ENCODE measurements around the gene TRIM43. TPM values are rescaled to one million over a fixed set of nuclear protein-coding genes. Genes with fewer than 3 reads are reported as not detected.
"Not testable (repeated sequence)": the region's sequence is repeated elsewhere in the genome, so short reads cannot be mapped to it uniquely, and the experiment has no call there.

The TRIM43 gene
- total RNA-seq (2022) (not detected in 2 replicates), Bru-seq, nascent RNA (not detected), BruChase-seq, experiment 1, labeled RNA remaining after a 6-hour chase (not detected), BruChase-seq, experiment 2, labeled RNA remaining after a 2-hour chase (not detected)
- long read RNA-seq: 0 reads

GRCh38 chr2:95591701-95592100, at the start of gene TRIM43:
TRIM43 (plus strand) TSS chr2:95592001; CDS start chr2:95594024, 2,023 bp downstream.
- H3K9me3 Mint-ChIP-seq (ENCODE audit: low read depth, unreplicated experiment); BruUV-seq (replicated peaks); intact Hi-C loops (cut with micrococcal nuclease; ENCODE audit: unreplicated experiment); H3K27ac Mint-ChIP-seq (ENCODE audit: unreplicated experiment); DNase-seq; H3K27me3 Mint-ChIP-seq (ENCODE audit: unreplicated experiment); H3K4me1 Mint-ChIP-seq (ENCODE audit: low read depth, unreplicated experiment); CTCF ChIA-PET; H3K36me3 Mint-ChIP-seq (ENCODE audit: insufficient read depth, unreplicated experiment); H3K4me3 Mint-ChIP-seq (ENCODE audit: low read depth, unreplicated experiment): not testable (repeated sequence)

- CTCF ChIA-PET: no interaction called here
- no peaks in the 10 kb centered on the region for H3K9me3 Mint-ChIP-seq (ENCODE audit: low read depth, unreplicated experiment)
- H3K27ac Mint-ChIP-seq (ENCODE audit: unreplicated experiment): no peak overlapping the region
- H3K4me1 Mint-ChIP-seq (ENCODE audit: low read depth, unreplicated experiment): no peaks in the 10 kb centered on the region
- intact Hi-C loops (cut with micrococcal nuclease; ENCODE audit: unreplicated experiment): no loop called here
- no peaks in the 10 kb centered on the region for H3K36me3 Mint-ChIP-seq (ENCODE audit: insufficient read depth, unreplicated experiment)
- DNase-seq: no peak
- TF ChIP-seq CTCF (IDR thresholded peaks at IDR 0.05; ENCODE audit: unreplicated experiment): no peak
- no peak overlapping the region for H3K4me3 Mint-ChIP-seq (ENCODE audit: low read depth, unreplicated experiment)
- no peaks in the 10 kb centered on the region for H3K27me3 Mint-ChIP-seq (ENCODE audit: unreplicated experiment)
- BruUV-seq (replicated peaks): no TSS peak
These were observed 40.7 kb upstream of the TRIM43 start for GRCh38 chr2:95551055-95551568.

GRCh38 chr2:95552911-95553310, 38.9 kb upstream of the TRIM43 start:
- H3K27me3 Mint-ChIP-seq (ENCODE audit: unreplicated experiment): no peaks in the 10 kb centered on the region
- no peaks in the 10 kb centered on the region for H3K36me3 Mint-ChIP-seq (ENCODE audit: insufficient read depth, unreplicated experiment)
- TF ChIP-seq CTCF (IDR thresholded peaks at IDR 0.05; ENCODE audit: unreplicated experiment): no peak
- CTCF ChIA-PET: no interaction called here
- intact Hi-C loops (cut with micrococcal nuclease; ENCODE audit: unreplicated experiment): no loop called here
- no peak for DNase-seq
- H3K27ac Mint-ChIP-seq (ENCODE audit: unreplicated experiment): no peak overlapping the region
- no peak overlapping the region for H3K4me3 Mint-ChIP-seq (ENCODE audit: low read depth, unreplicated experiment)
- no TSS peak for BruUV-seq (replicated peaks)
- no peaks in the 10 kb centered on the region for H3K4me1 Mint-ChIP-seq (ENCODE audit: low read depth, unreplicated experiment)
- H3K9me3 Mint-ChIP-seq (ENCODE audit: low read depth, unreplicated experiment): no peaks in the 10 kb centered on the region

GRCh38 chr2:95569170-95569569, 22.6 kb upstream of the TRIM43 start:
- CTCF ChIA-PET: interaction anchor here (1.0 kb wide), 1 partner anchor 160 kb away, joined by 5 read pairs; no protein-coding TSS in a partner anchor
- H3K27ac Mint-ChIP-seq (ENCODE audit: unreplicated experiment): no peak overlapping the region
- no peak for TF ChIP-seq CTCF (IDR thresholded peaks at IDR 0.05; ENCODE audit: unreplicated experiment)
- no peak overlapping the region for H3K4me3 Mint-ChIP-seq (ENCODE audit: low read depth, unreplicated experiment)
- BruUV-seq (replicated peaks): no TSS peak
- no peaks in the 10 kb centered on the region for H3K27me3 Mint-ChIP-seq (ENCODE audit: unreplicated experiment)
- no peaks in the 10 kb centered on the region for H3K36me3 Mint-ChIP-seq (ENCODE audit: insufficient read depth, unreplicated experiment)
- intact Hi-C loops (cut with micrococcal nuclease; ENCODE audit: unreplicated experiment): loop anchor here (5.0 kb wide), 1 partner anchor 158 kb away; no protein-coding TSS in a partner anchor
- no peaks in the 10 kb centered on the region for H3K9me3 Mint-ChIP-seq (ENCODE audit: low read depth, unreplicated experiment)
- DNase-seq: no peak
- H3K4me1 Mint-ChIP-seq (ENCODE audit: low read depth, unreplicated experiment): peaks cover 22% of the 10 kb centered on the region

- intact Hi-C loops (cut with micrococcal nuclease; ENCODE audit: unreplicated experiment): no loop called here
- TF ChIP-seq CTCF (IDR thresholded peaks at IDR 0.05; ENCODE audit: unreplicated experiment): no peak
- Mint-ChIP-seq H3K4me3 (ENCODE audit: low read depth, unreplicated experiment) (no peak overlapping the region), H3K4me1 (ENCODE audit: low read depth, unreplicated experiment) (peaks cover 9% of the 10 kb centered on the region), H3K27me3 (ENCODE audit: unreplicated experiment) (no peaks in the 10 kb centered on the region), H3K36me3 (ENCODE audit: insufficient read depth, unreplicated experiment) (no peaks in the 10 kb centered on the region), H3K27ac (ENCODE audit: unreplicated experiment) (no peak overlapping the region), H3K9me3 (ENCODE audit: low read depth, unreplicated experiment) (no peaks in the 10 kb centered on the region)
- no peak for DNase-seq
- BruUV-seq (replicated peaks): no TSS peak
- CTCF ChIA-PET: no interaction called here
These were observed 17.9 kb upstream of the TRIM43 start for GRCh38 chr2:95573866-95574265.

Measured in Calu3 (cell line).